Prostate gland (tissue), 2 donors: Measurements from ENCODE around the gene PCCB.

ENCODE experiments used
- CTCF ChIP-seq, 4 experiments: fragments of 200-600 bp in 2 of 4; fragments of 450-650 bp in 2 of 4; sonication (generic) in 2 of 4; IDR thresholded peaks; 1 replicate in 3 of 4; 2 replicates in 1 of 4; pipeline ENCODE4 v1.5.1; 2016 to 2019; ENCODE audit warnings: antibody characterized with exemption in 4 of 4, mild to moderate bottlenecking in 2 of 4, moderate library complexity in 2 of 4
- POLR2A ChIP-seq: fragments of 450-650 bp; IDR thresholded peaks from one replicate; pipeline ENCODE4 v1.6.1; 2016; ENCODE audit warnings: antibody characterized with exemption, mild to moderate bottlenecking

- TF ChIP-seq CTCF (IDR thresholded peaks at IDR 0.05), result no peak
- TF ChIP-seq POLR2A, result no peak
Measured at GRCh38 chr3:136261826-136262225, 11.7 kb downstream of the PCCB start.
